ENCODE results near the gene RNF115. TPM values are rescaled to one million over a fixed set of nuclear protein-coding genes. Genes with fewer than 3 reads are reported as not detected.

The RNF115 gene
- total RNA-seq, 1 experiment from 2014 or later: 11.0 TPM

DNA sequence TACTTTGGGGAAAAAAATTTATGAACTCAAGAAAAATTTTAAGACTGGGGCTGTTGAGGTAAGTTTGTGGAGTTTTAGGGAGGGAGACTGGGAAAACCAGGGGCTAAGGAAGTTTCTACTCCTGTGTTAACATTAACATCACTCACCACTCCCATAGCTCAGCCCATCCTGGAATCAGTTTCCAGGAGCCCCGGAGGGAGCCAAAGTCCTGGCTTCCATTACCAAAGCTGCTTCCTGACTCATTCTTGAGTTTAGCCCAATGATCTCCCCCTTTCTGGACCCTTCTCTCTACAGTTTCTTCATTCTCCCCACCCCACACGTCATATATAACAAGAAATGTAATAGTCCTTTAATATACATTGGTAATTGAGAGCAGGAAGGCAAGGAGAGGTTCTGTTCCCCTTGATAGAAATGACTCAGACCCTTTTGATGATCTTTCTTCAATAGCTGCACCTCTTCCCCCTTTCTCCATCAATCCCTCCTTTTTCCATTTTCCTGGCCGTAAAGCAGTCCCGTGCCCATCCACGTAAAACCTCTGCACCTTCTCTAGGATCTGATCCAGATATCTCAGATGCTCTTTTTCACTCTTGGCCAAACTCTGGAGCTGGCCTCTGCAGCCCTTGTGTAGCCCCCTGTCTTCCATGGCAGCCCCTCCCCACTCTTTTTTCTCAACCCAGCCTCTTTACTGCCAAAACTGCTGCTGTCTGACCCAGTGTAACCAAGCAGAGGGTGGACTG, 39.6 kb upstream of the RNF115 start:
- Histone ChIP-seq H3K4me2 (ENCODE audit: insufficient read depth, insufficient read length, low read length) (no peak overlapping the region), H3K18ac (ENCODE audit: insufficient read length, low read depth, low read length) (no peak overlapping the region), H3K27ac (ENCODE audit: insufficient read length, low read depth, low read length) (no peak overlapping the region), H2AFZ (ENCODE audit: low read length) (no peak overlapping the region), H2BK120ac (ENCODE audit: low read depth, low read length, poor library complexity, severe bottlenecking) (no peak overlapping the region), H3K23ac (ENCODE audit: insufficient read length, low read depth, low read length) (no peak overlapping the region), H2BK15ac (ENCODE audit: low read depth, low read length) (no peak overlapping the region), H2BK12ac (ENCODE audit: insufficient read length, low read depth, low read length) (no peak overlapping the region), H3T11ph (ENCODE audit: low read length) (no peak overlapping the region), H2AK5ac (ENCODE audit: insufficient read length, low read length) (no peak overlapping the region), H4K20me1 (ENCODE audit: control insufficient read depth, insufficient read depth, insufficient read length) (no peaks in the 10 kb centered on the region), H3K14ac (ENCODE audit: insufficient read depth, low read length) (no peak overlapping the region), H2BK20ac (ENCODE audit: low read depth, low read length, poor library complexity, severe bottlenecking) (no peak overlapping the region), H3K79me2 (ENCODE audit: insufficient read depth, low read length) (no peaks in the 10 kb centered on the region), H3K27me3 (ENCODE audit: insufficient read depth, low read length) (no peaks in the 10 kb centered on the region), H3K79me1 (ENCODE audit: insufficient read depth, low read depth, low read length, poor library complexity, severe bottlenecking) (no peaks in the 10 kb centered on the region), H3K9ac (ENCODE audit: extremely low read depth, insufficient read length, low read length) (no peak overlapping the region), H4K8ac (replicated peaks; ENCODE audit: insufficient read length, low read depth, low read length) (no peak overlapping the region), H3K4ac (ENCODE audit: low read depth, low read length) (no peak overlapping the region), H3K23me2 (ENCODE audit: insufficient read length, low read depth, low read length, poor library complexity, severe bottlenecking) (no peaks in the 10 kb centered on the region), H3K56ac (ENCODE audit: insufficient read length, low read depth, low read length) (no peak overlapping the region), H3K9me3 (ENCODE audit: control insufficient read depth, low read depth, low read length) (no peaks in the 10 kb centered on the region), H2BK5ac (ENCODE audit: insufficient read length, low read length) (no peak overlapping the region), H3K4me1 (ENCODE audit: insufficient read depth, low read length) (peaks cover 4% of the 10 kb centered on the region; the same call in 1 of the 2 replicates), H4K91ac (ENCODE audit: insufficient read length, low read depth, low read length) (no peak overlapping the region), H4K5ac (ENCODE audit: insufficient read length, low read depth, low read length) (no peak overlapping the region)
- Mint-ChIP-seq H3K27me3 (ENCODE audit: low read depth) (peaks cover 10% of the 10 kb centered on the region), H3K9me3 (peaks cover 0 to under 1% of the 10 kb centered on the region in 2 experiments; a peak in 1 of 5 replicates), H3K27ac (peak overlapping the region in 1 of 3 experiments; percentile 46; a peak in 2 of 7 replicates), H3K4me1 (peaks cover 5 to 7% of the 10 kb centered on the region in 2 experiments), H3K36me3 (ENCODE audit: insufficient read depth in 1 of 3, low read depth in 3 of 3) (peaks cover 0 to under 1% (median 0%) of the 10 kb centered on the region in 3 experiments; a peak in 2 of 7 replicates), H3K4me3 (no peak overlapping the region)
- TF ChIP-seq, protein P1, sequence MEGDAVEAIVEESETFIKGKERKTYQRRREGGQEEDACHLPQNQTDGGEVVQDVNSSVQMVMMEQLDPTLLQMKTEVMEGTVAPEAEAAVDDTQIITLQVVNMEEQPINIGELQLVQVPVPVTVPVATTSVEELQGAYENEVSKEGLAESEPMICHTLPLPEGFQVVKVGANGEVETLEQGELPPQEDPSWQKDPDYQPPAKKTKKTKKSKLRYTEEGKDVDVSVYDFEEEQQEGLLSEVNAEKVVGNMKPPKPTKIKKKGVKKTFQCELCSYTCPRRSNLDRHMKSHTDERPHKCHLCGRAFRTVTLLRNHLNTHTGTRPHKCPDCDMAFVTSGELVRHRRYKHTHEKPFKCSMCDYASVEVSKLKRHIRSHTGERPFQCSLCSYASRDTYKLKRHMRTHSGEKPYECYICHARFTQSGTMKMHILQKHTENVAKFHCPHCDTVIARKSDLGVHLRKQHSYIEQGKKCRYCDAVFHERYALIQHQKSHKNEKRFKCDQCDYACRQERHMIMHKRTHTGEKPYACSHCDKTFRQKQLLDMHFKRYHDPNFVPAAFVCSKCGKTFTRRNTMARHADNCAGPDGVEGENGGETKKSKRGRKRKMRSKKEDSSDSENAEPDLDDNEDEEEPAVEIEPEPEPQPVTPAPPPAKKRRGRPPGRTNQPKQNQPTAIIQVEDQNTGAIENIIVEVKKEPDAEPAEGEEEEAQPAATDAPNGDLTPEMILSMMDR (conservative IDR thresholded peaks at IDR 0.05): no peak
- no CpG with 5 or more reads among the region's 5 CpGs for WGBS (ENCODE audit: extremely low coverage, insufficient read length, low lambda C conversion rate)
- no peak for DNase-seq
